GM10266 (cell line): ENCODE measurements around the gene SFSWAP.
"Not testable (repeated sequence)": the region's sequence is repeated elsewhere in the genome, so short reads cannot be mapped to it uniquely, and the experiment has no call there.

Source experiments
- DNase-seq: peaks from one replicate; pipeline ENCODE4 v3.0.0; 2012; ENCODE audit errors: extremely low spot score
- TF ChIP-seq, protein P1 (sequence below): IDR thresholded peaks from 2 replicates; pipeline ENCODE4 v1.5.1; 2012; ENCODE audit warnings: mild to moderate bottlenecking, low read depth; ENCODE audit not compliant: control insufficient read depth, insufficient read depth; ENCODE audit errors: missing control alignments

SFSWAP gene

DNA sequence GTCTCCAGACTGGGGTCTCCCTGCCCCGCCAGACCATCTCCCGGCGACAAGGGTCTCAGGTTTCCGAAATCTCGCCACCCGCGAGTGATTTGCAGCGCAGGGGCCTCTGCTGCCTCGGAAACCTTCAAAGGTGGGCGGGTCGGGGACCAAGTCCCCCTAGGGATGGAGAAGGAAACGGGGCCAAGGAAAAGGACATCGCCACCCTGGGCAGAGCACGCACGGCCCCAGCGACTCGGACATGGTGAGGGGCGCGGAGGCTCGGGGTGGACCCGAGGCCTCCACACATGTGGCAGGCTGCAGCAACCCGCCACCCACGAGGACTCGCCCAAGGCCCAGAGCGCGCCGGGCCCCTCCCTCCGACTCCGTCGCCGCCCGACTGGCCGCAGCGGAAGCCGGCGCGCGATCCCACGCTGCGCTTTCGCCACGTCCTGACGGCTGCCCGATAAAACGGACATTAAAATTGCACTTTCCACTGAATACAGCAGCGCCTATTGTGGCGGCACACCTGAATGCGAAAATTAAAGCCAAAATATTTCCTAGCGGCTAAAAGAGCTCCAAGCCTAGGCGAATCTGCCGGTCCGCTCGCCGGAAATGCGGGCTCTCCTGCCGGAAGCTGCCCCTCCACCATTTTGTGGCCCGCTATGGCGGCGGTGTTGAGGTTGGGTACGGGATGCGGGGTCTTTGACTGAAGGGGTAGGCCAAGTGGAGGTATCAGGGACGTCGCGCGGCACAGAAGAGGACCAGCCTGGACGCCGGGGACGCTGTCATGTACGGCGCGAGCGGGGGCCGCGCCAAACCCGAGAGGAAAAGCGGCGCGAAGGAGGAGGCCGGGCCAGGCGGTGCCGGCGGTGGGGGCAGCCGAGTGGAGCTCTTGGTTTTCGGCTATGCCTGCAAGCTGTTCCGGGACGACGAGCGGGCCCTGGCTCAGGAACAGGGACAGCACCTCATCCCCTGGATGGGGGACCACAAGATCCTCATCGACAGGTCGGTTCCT lies at the start of gene SFSWAP:
SFSWAP (plus strand) TSS at position 627 of the 994 bp plus-strand sequence; CDS start at position 767, 140 bp downstream.
- TF ChIP-seq, protein P1, sequence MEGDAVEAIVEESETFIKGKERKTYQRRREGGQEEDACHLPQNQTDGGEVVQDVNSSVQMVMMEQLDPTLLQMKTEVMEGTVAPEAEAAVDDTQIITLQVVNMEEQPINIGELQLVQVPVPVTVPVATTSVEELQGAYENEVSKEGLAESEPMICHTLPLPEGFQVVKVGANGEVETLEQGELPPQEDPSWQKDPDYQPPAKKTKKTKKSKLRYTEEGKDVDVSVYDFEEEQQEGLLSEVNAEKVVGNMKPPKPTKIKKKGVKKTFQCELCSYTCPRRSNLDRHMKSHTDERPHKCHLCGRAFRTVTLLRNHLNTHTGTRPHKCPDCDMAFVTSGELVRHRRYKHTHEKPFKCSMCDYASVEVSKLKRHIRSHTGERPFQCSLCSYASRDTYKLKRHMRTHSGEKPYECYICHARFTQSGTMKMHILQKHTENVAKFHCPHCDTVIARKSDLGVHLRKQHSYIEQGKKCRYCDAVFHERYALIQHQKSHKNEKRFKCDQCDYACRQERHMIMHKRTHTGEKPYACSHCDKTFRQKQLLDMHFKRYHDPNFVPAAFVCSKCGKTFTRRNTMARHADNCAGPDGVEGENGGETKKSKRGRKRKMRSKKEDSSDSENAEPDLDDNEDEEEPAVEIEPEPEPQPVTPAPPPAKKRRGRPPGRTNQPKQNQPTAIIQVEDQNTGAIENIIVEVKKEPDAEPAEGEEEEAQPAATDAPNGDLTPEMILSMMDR, result no peak
- peak; percentile 91 for DNase-seq

GRCh38 chr12:131661170-131661985 lies 49.5 kb upstream of the SFSWAP start:
- DNase-seq, result not testable (repeated sequence)

DNA sequence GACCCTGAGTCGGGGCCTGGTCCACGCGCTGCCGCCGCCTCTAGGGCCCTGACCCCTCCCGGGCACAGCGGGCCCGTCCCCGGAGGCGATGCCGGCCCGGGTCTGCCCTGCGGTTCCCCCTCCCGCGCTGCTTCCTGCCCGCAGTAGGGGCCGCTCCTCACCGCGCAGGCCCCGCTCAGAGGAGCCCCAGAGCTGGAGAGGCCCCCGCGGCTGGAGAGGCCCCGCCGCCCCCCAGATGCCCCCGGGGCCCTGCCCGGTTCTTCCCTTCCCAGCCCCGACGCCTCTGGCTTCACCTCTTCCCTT lies 49.0 kb upstream of the SFSWAP start:
- DNase-seq, result not testable (repeated sequence)

DNA sequence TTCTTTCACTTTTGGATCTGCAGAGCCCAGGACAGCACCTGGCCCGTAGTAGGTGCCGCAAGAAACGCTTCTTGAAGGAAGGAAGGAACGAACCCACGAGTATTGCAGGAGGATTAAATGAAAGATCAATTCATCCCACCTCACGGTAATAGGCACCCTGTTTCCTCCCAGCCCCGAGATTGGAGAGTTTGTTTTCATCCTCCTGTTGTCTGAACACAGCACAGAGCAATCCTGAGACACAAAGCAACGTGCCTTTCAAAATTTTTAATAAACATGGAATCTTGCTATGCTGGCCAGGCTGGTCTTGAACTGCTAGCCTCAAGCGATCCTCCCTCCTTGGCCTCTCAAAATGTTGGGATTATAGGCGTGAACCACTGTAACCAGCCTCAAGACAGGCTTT lies 48.5 kb upstream of the SFSWAP start:
- not testable (repeated sequence) for DNase-seq

DNA sequence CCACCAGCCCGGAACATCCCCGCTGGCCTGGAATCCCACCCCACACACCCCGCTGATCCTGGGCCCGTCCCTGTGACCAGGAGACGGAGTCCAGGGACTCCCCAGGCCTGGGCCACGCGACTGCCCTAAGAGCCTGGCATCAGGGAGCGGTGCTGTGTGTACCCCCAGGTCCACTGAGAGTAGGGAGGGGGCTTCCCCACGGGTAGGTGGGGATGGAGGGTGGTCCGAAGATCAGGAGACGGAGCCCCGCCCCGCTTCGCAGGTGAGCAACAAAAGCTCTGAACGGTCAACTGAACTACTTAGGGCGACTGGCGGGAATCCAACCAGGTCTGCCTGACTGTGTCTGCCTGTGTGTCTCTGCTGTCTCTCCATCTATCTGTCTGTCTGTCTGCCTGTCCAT lies 45.2 kb upstream of the SFSWAP start:
- not testable (repeated sequence) for DNase-seq

GRCh38 chr12:131666486-131666885 lies 44.4 kb upstream of the SFSWAP start:
- not testable (repeated sequence) for DNase-seq

- DNase-seq, result not testable (repeated sequence)
These were observed 43.8 kb upstream of the SFSWAP start for GRCh38 chr12:131666978-131667601.

DNA sequence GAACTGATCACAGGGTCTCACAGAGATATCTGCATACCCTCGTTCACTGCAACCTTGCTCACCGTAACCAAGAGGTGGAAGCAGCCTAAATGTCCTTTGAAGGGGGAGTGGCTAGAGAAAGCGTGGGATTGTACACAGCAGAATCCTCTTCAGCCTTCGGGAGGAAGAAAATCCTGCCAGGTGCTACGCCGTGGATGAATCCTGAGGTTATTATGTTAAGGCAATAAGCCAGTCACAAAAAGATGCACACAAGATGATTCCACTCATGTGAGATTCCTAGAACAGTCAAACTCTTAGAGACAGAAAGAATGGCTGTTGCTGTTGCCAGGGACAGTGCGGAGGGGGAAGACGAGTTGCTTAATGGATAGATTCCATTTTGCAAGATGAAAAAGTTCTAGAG lies 39.6 kb upstream of the SFSWAP start:
- TF ChIP-seq, protein P1, result no peak
- no peak for DNase-seq

GRCh38 chr12:131671871-131672270 lies 39.0 kb upstream of the SFSWAP start:
- DNase-seq, result no peak
- TF ChIP-seq, protein P1, result no peak

DNA sequence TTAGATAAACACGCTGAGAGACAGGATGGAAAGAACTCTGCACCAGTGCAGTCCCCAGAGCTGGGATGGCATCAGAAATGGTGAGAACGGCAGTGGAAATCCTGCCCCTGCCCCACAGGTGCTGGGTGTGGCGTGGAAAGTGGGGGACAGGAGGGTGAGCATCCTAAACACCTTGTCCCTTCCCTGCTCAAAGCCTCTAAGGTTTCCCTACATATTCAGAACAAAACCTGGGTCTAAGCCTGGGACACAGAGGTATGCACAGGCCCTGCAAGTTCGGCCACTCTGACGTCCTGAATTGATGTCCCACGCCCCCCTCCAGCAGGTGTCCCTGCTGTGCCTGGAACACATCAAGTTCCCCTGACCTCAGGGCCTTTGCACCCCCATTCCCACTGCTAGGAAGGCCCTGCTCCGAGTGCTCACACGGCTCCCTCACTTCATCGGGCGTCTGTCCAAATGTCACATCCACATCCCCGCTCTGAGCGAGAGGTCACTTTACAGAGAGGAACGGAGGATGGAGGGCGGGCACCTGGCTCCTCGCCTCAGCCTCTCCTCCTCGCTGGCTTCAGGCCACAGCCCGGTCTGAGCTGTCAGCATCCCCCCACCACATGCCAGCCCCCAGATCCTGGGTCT lies 38.5 kb upstream of the SFSWAP start:
- TF ChIP-seq, protein P1, result no peak
- no peak for DNase-seq
